HG02852 (cell line): ENCODE data around the gene TOM1L1.

ENCODE experiments used
- ATAC-seq: cut with Tn5 transposase; IDR thresholded peaks from one replicate; pipeline ENCODE4 v1.9.1; 2021; ENCODE audit warnings: mild to moderate bottlenecking, moderate library complexity; ENCODE audit not compliant: unreplicated experiment

The TOM1L1 gene

GRCh38 chr17:54945231-54945630 is 44.6 kb downstream of the TOM1L1 start:
- ATAC-seq = no peak

- no peak for ATAC-seq
Measured at GRCh38 chr17:54945671-54946070, 45.0 kb downstream of the TOM1L1 start.

GRCh38 chr17:54947396-54947795 is 46.7 kb downstream of the TOM1L1 start:
- ATAC-seq = no peak

- peak; percentile 81 for ATAC-seq
Measured at GRCh38 chr17:54948380-54948779, 47.7 kb downstream of the TOM1L1 start.

GRCh38 chr17:54950116-54950515 is 49.5 kb downstream of the TOM1L1 start:
- ATAC-seq = no peak

- ATAC-seq = no peak
Measured at GRCh38 chr17:54951286-54951685, 50.6 kb downstream of the TOM1L1 start.

- no peak for ATAC-seq
Measured at GRCh38 chr17:54956791-54957190, 56.1 kb downstream of the TOM1L1 start.

- ATAC-seq = peak; percentile 19
Measured at GRCh38 chr17:54967621-54968261, 67.1 kb downstream of the TOM1L1 start.

- peak; percentile 91 for ATAC-seq
Measured at GRCh38 chr17:54968262-54968987, 67.8 kb downstream of the TOM1L1 start, which contains the start of the genes COX11 and STXBP4. TSS of gene COX11 (minus strand) at chr17:54968654. CDS start at chr17:54968646, 8 bp downstream. TSS of gene STXBP4 (plus strand) at chr17:54968765. CDS start at chr17:54986220, 17,455 bp downstream.

GRCh38 chr17:54968988-54969332 is 68.3 kb downstream of the TOM1L1 start:
- peak; percentile 35 for ATAC-seq

- no peak for ATAC-seq
Measured at GRCh38 chr17:54969658-54970572, 69.3 kb downstream of the TOM1L1 start.

GRCh38 chr17:54971147-54971546 is 70.5 kb downstream of the TOM1L1 start:
- ATAC-seq = no peak

- ATAC-seq = no peak
Measured at GRCh38 chr17:54971901-54972300, 71.2 kb downstream of the TOM1L1 start.

- ATAC-seq = no peak
Measured at GRCh38 chr17:54972406-54973138, 71.9 kb downstream of the TOM1L1 start.

GRCh38 chr17:54974759-54975158 is 74.1 kb downstream of the TOM1L1 start:
- no peak for ATAC-seq

GRCh38 chr17:54976316-54976715 is 75.7 kb downstream of the TOM1L1 start:
- ATAC-seq = peak; percentile 51

- no peak for ATAC-seq
Measured at GRCh38 chr17:54977744-54978143, 77.1 kb downstream of the TOM1L1 start.

GRCh38 chr17:54979657-54980056 is 79.0 kb downstream of the TOM1L1 start:
- ATAC-seq = no peak

- ATAC-seq = no peak
Measured at GRCh38 chr17:54980375-54980774, 79.7 kb downstream of the TOM1L1 start.

- no peak for ATAC-seq
Measured at GRCh38 chr17:54982399-54982798, 81.7 kb downstream of the TOM1L1 start.

- ATAC-seq = peak; percentile 56
Measured at GRCh38 chr17:54983260-54983659, 82.6 kb downstream of the TOM1L1 start.
